Hepatocyte (in vitro differentiated cells): ENCODE measurements around the gene PAGE1. TPM values are rescaled to one million over a fixed set of nuclear protein-coding genes. Genes with fewer than 3 reads are reported as not detected.

ENCODE experiments used
- DNase-seq: peaks from one replicate; pipeline ENCODE4 v3.0.0-alpha.2; 2016; ENCODE audit warnings: low spot score
- H2AFZ ChIP-seq: fragments of 200-600 bp; sonication (generic); 2 replicates; pipeline ENCODE4 v1.6.0; 2016; ENCODE audit warnings: antibody characterized with exemption, mild to moderate bottlenecking
- H3K27ac ChIP-seq: fragments of 200-600 bp; sonication (generic); 2 replicates; pipeline ENCODE4 v1.5.1; 2016; ENCODE audit warnings: mild to moderate bottlenecking
- H3K27me3 ChIP-seq: fragments of 200-600 bp; sonication (generic); 2 replicates; pipeline ENCODE4 v1.6.1; 2016
- H3K36me3 ChIP-seq: fragments of 200-600 bp; sonication (generic); replicated peaks from 2 replicates; pipeline ENCODE4 v1.5.1; 2016; ENCODE audit warnings: low read depth; ENCODE audit not compliant: insufficient read depth
- H3K4me1 ChIP-seq: fragments of 200-600 bp; sonication (generic); 2 replicates; pipeline ENCODE4 v1.5.1; 2016; ENCODE audit warnings: mild to moderate bottlenecking, moderate library complexity; ENCODE audit not compliant: insufficient read depth
- H3K4me2 ChIP-seq: fragments of 200-600 bp; sonication (generic); 2 replicates; pipeline ENCODE4 v1.6.0; 2016
- H3K4me3 ChIP-seq: fragments of 200-600 bp; sonication (generic); 2 replicates; pipeline ENCODE4 v1.5.1; 2016; ENCODE audit warnings: mild to moderate bottlenecking
- H3K79me2 ChIP-seq: fragments of 200-600 bp; sonication (generic); 2 replicates; pipeline ENCODE4 v1.6.0; 2017; ENCODE audit warnings: mild to moderate bottlenecking
- H3K9me2 ChIP-seq: fragments of 200-600 bp; sonication (generic); replicated peaks from 2 replicates; pipeline ENCODE4 v1.6.0; 2017; ENCODE audit warnings: mild to moderate bottlenecking; ENCODE audit not compliant: insufficient read depth
- H3K9me3 ChIP-seq: fragments of 200-600 bp; sonication (generic); 2 replicates; pipeline ENCODE4 v1.5.1; 2016; ENCODE audit warnings: low read depth, mild to moderate bottlenecking
- H4K20me1 ChIP-seq: fragments of 200-600 bp; sonication (generic); 2 replicates; pipeline ENCODE4 v1.6.0; 2016; ENCODE audit warnings: mild to moderate bottlenecking; ENCODE audit not compliant: insufficient read depth, poor library complexity, severe bottlenecking
- CTCF ChIP-seq: fragments of 200-600 bp; sonication (generic); IDR thresholded peaks from 2 replicates; pipeline ENCODE4 v1.5.1; 2016; ENCODE audit warnings: antibody characterized with exemption, mild to moderate bottlenecking; ENCODE audit not compliant: poor library complexity
- EZH2 ChIP-seq: fragments of 200-600 bp; sonication (generic); IDR thresholded peaks from 2 replicates; pipeline ENCODE4 v1.6.1; 2016; ENCODE audit warnings: antibody characterized with exemption, mild to moderate bottlenecking, borderline replicate concordance
- EZH2phosphoT487 ChIP-seq: fragments of 200-600 bp; sonication (generic); IDR thresholded peaks from one replicate; pipeline ENCODE4 v1.6.1; 2018; ENCODE audit warnings: antibody characterized with exemption, mild to moderate bottlenecking, low read depth, moderate library complexity; ENCODE audit not compliant: unreplicated experiment, severe bottlenecking
- WGBS: methylation state at CpG from one replicate; pipeline ENCODE4 v1.1.6; 2016; ENCODE audit warnings: low lambda C conversion rate; ENCODE audit errors: missing lambda C conversion rate; 5-methylcytosine and 5-hydroxymethylcytosine counted together
- polyA plus RNA-seq: library from polyadenylated mRNA; unstranded; fragments of >200 nt; fragmentation: Nextera tagmentation; extraction: Ambion mirVana; gene quantifications from 2 replicates; pipeline ENCODE4 v1.2.1, GENCODE V29; 2016
- total RNA-seq: library from RNA; depleted of rRNA; stranded (reverse); fragments of >200 nt; gene quantifications from 2 replicates; pipeline ENCODE4 v1.2.3, GENCODE V29; 2014

The PAGE1 gene
- total and polyA plus RNA-seq, 2 experiments from 2014 or later = not detected

DNA sequence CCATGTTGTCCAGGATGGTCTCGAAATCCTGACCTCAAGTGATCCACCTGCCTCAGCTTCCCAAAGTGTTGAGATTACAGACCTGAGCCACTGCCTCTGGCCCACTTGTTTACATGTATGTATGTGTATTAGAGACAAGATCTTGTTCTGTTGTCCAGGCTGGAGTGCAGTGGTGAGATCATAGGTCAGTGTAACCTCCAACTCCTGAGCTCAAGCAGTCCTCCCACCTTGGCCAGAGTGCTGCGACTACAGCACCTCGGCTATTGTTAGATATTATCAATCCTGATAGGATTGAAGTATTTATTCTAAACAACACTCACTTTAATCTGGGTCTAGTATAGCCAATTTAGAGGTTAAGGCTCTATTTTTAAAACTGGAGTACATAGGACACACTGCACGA, 36.0 kb downstream of the PAGE1 start:
- TF ChIP-seq CTCF (no peak), EZH2phosphoT487 (no peak), EZH2 (no peak)
- DNase-seq = no peak
- Histone ChIP-seq H3K4me2 (no peak overlapping the region), H2AFZ (no peak overlapping the region), H3K9me3 (no peaks in the 10 kb centered on the region), H3K27ac (no peak overlapping the region), H3K4me3 (no peak overlapping the region), H3K4me1 (no peaks in the 10 kb centered on the region), H3K27me3 (no peaks in the 10 kb centered on the region), H3K36me3 (no peaks in the 10 kb centered on the region), H3K9me2 (no peaks in the 10 kb centered on the region), H4K20me1 (no peaks in the 10 kb centered on the region), H3K79me2 (no peaks in the 10 kb centered on the region)
- 64% methylated on average over 4 of the region's 4 CpGs for WGBS

DNA sequence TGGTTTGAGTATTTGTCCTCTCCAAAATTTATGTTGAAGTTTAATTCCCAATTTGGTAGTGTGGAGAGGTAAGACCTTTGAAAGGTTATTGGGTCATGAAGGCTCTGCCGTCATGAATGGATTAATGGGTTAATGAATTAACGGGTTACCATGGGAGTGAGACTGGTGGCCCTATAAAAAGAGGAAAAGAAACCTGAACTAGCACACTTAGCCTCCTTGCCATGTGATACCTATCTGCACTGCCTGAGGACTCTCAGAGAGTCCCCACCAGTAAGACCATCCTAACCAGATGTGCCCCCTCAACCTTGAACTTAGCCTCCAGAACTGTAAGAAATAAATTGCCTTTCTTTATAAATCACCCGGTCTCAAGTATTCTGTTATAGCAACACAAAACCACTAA, 39.3 kb downstream of the PAGE1 start:
- Histone ChIP-seq H4K20me1 (no peaks in the 10 kb centered on the region), H3K79me2 (no peaks in the 10 kb centered on the region), H3K4me2 (no peak overlapping the region), H2AFZ (no peak overlapping the region), H3K9me2 (no peaks in the 10 kb centered on the region), H3K27me3 (no peaks in the 10 kb centered on the region), H3K27ac (no peak overlapping the region), H3K4me3 (no peak overlapping the region), H3K4me1 (no peaks in the 10 kb centered on the region), H3K36me3 (no peaks in the 10 kb centered on the region), H3K9me3 (no peaks in the 10 kb centered on the region)
- DNase-seq = no peak
- WGBS = 77% methylated on average over 3 of the region's 3 CpGs
- TF ChIP-seq CTCF (no peak), EZH2 (no peak), EZH2phosphoT487 (no peak)

GRCh38 chrX:49644991-49645637, 50.7 kb downstream of the PAGE1 start:
- H3K4me3 ChIP-seq = no peak overlapping the region
- no peaks in the 10 kb centered on the region for H3K27me3 ChIP-seq
- no peak for DNase-seq
- TF ChIP-seq CTCF (no peak), EZH2phosphoT487 (no peak), EZH2 (no peak)
- no peaks in the 10 kb centered on the region for H3K79me2 ChIP-seq
- no peaks in the 10 kb centered on the region for H3K9me2 ChIP-seq
- H2AFZ ChIP-seq = no peak overlapping the region
- H3K9me3 ChIP-seq = no peaks in the 10 kb centered on the region
- no peaks in the 10 kb centered on the region for H3K36me3 ChIP-seq
- no peaks in the 10 kb centered on the region for H3K4me1 ChIP-seq
- H3K4me2 ChIP-seq = no peak overlapping the region
- no peak overlapping the region for H3K27ac ChIP-seq
- WGBS = 75% methylated on average over 8 of the region's 8 CpGs
- H4K20me1 ChIP-seq = no peaks in the 10 kb centered on the region

Other genes starting within 250 kb of the PAGE1 start
- gene GAGE12C, start 163.8 kb downstream of the PAGE1 start, total RNA-seq = not detected in 2 replicates
- gene GAGE12C, start 163.8 kb downstream of the PAGE1 start, polyA plus RNA-seq = not detected in 2 replicates
- gene GAGE12D, start 154.3 kb downstream of the PAGE1 start, total RNA-seq = not detected in 2 replicates
- gene GAGE12D, start 154.3 kb downstream of the PAGE1 start, polyA plus RNA-seq = not detected in 2 replicates
- not detected in 2 replicates for gene GAGE12E, start 144.7 kb downstream of the PAGE1 start, total RNA-seq
- gene GAGE12E, start 144.7 kb downstream of the PAGE1 start, polyA plus RNA-seq = not detected in 2 replicates
- gene GAGE12F, start 135.1 kb downstream of the PAGE1 start, total RNA-seq = not detected in 2 replicates
- gene GAGE12F, start 135.1 kb downstream of the PAGE1 start, polyA plus RNA-seq = not detected in 2 replicates
- not detected in 2 replicates for gene GAGE12G, start 125.6 kb downstream of the PAGE1 start, total RNA-seq
- gene GAGE12G, start 125.6 kb downstream of the PAGE1 start, polyA plus RNA-seq = not detected in 2 replicates
- gene GAGE12H, start 116.0 kb downstream of the PAGE1 start, total RNA-seq = not detected in 2 replicates
- not detected in 2 replicates for gene GAGE12H, start 116.0 kb downstream of the PAGE1 start, polyA plus RNA-seq
- gene GAGE2A, start 106.5 kb downstream of the PAGE1 start, total RNA-seq = not detected in 2 replicates
- gene GAGE2A, start 106.5 kb downstream of the PAGE1 start, polyA plus RNA-seq = not detected in 2 replicates
- not detected in 2 replicates for gene GAGE1, start 97.0 kb downstream of the PAGE1 start, total RNA-seq
- gene GAGE1, start 97.0 kb downstream of the PAGE1 start, polyA plus RNA-seq = not detected in 2 replicates
- gene PAGE4, start 133.3 kb upstream of the PAGE1 start, total RNA-seq = 1.0 TPM in 1 of 2 replicates, not detected in the other
- gene PAGE4, start 133.3 kb upstream of the PAGE1 start, polyA plus RNA-seq = 0.63 and 1.8 TPM in 2 replicates
- 5.6 and 6.1 TPM in 2 replicates for gene USP27X, start 183.5 kb upstream of the PAGE1 start, total RNA-seq
- 1.0 and 1.3 TPM in 2 replicates for gene USP27X, start 183.5 kb upstream of the PAGE1 start, polyA plus RNA-seq
- 50.6 and 51.2 TPM in 2 replicates for gene CLCN5, start 226.6 kb upstream of the PAGE1 start, total RNA-seq
- 10.7 and 11.0 TPM in 2 replicates for gene CLCN5, start 226.6 kb upstream of the PAGE1 start, polyA plus RNA-seq